ENCODE results near the gene KBTBD2. TPM values are rescaled to one million over a fixed set of nuclear protein-coding genes. Genes with fewer than 3 reads are reported as not detected.
A peak's percentile ranks its signal among the peaks of the same experiment; 100 is the strongest.

The KBTBD2 gene
- total and polyA plus RNA-seq, 2 donors (not counting 3 experiments of a cell fraction or from before 2014, with no cell fraction given) = 24.8 to 36.6 TPM

GRCh38 chr7:32890010-32890792 is 1.4 kb downstream of the KBTBD2 start:
- FAIRE-seq = peak; percentile 86
- Histone ChIP-seq H3K27me3 (ENCODE audit: control insufficient read depth in 2 of 2, insufficient read depth in 2 of 2, low read length in 2 of 2) (no peaks in the 10 kb centered on the region), H4K20me1 (replicated peaks; ENCODE audit: control insufficient read depth, extremely low read depth, insufficient read depth, low read length) (peaks cover 13% of the 10 kb centered on the region), H3K9me3 (replicated peaks; ENCODE audit: control insufficient read depth, insufficient read depth, low read length) (no peaks in the 10 kb centered on the region), H3K27ac (ENCODE audit: insufficient read depth, low read depth, low read length) (peak overlapping the region; percentile 97), H3K4me3 (replicated peaks in 1 of 3; ENCODE audit: insufficient read depth in 1 of 3, low read depth in 1 of 3, low read length in 3 of 3) (peak overlapping the region; percentile 76 to 96 (median 90)), H3K4me2 (ENCODE audit: insufficient read depth, low read length) (peak overlapping the region; percentile 97), H3K9ac (replicated peaks; ENCODE audit: extremely low read depth, insufficient read depth, low read length) (peak overlapping the region; percentile 100), H3K4me1 (ENCODE audit: control insufficient read depth, extremely low read depth, insufficient read depth, low read length) (peaks cover 46% of the 10 kb centered on the region), H3K9me1 (replicated peaks; ENCODE audit: control insufficient read depth, extremely low read depth, insufficient read depth, low read length) (no peaks in the 10 kb centered on the region), H2AFZ (ENCODE audit: low read depth, low read length) (no peak overlapping the region), H3K36me3 (ENCODE audit: control insufficient read depth in 2 of 2, extremely low read depth in 1 of 2, insufficient read depth in 2 of 2, low read length in 2 of 2) (no peaks in the 10 kb centered on the region), H3K79me2 (ENCODE audit: control insufficient read depth, insufficient read depth, low read length) (peaks cover 58% of the 10 kb centered on the region)
- ChIA-PET POLR2A (no interaction called here), CTCF (interaction anchor here (1.0 to 5.0 kb wide), 5 partner anchors 15 to 90 kb away, joined by 3 to 39 read pairs (median 4); no protein-coding TSS in a partner anchor)
- intact Hi-C loops (cut with micrococcal nuclease) = loop anchor here (5.0 kb wide), 1 partner anchor 837 kb away; no protein-coding TSS in a partner anchor
- dilution Hi-C loops (cut with MboI; ENCODE audit: extremely low pct_ligation_motif_present, low sequenced_read_pairs) = no loop called here
- TSS peak; percentile 37 for BruUV-seq (replicated peaks)
- peak; percentile 83 for DNase-seq (ENCODE audit: low read depth, low spot score)
- TF ChIP-seq MYC (IDR thresholded peaks at IDR 0.05; ENCODE audit: low read depth, low read length) (no peak), POLR2A (IDR thresholded peaks at IDR 0.05; ENCODE audit: low read depth, low read length) (peak; percentile 3), FOS (IDR thresholded peaks at IDR 0.05; ENCODE audit: borderline replicate concordance, insufficient read depth, low read length) (no peak), MAX (IDR thresholded peaks at IDR 0.05; ENCODE audit: insufficient read depth, insufficient read length) (peak; percentile 73), CTCF (IDR thresholded peaks at IDR 0.05; ENCODE audit: extremely low read depth in 1 of 2, insufficient read depth in 1 of 2, low read depth in 1 of 2, low read length in 2 of 2) (no peak), POLR2AphosphoS5 (IDR thresholded peaks at IDR 0.05; ENCODE audit: insufficient read depth, low read depth, low read length) (no peak), JUN (IDR thresholded peaks at IDR 0.05; ENCODE audit: borderline replicate concordance, insufficient read depth, insufficient read length, low read depth) (no peak), EZH2 (IDR thresholded peaks at IDR 0.05; ENCODE audit: borderline replicate concordance, low read depth, low read length, severe bottlenecking) (no peak), GATA2 (IDR thresholded peaks at IDR 0.05; ENCODE audit: insufficient read depth, insufficient read length, low read depth, low read length) (no peak)

All from endothelial cell of umbilical vein (primary cell).